H1 (cell line): ENCODE results near the gene GLRA2. TPM values are rescaled to one million over a fixed set of nuclear protein-coding genes. Genes with fewer than 3 reads are reported as not detected.

Experiments used
- CTCF ChIA-PET: fragments of 300-600 bp; sonication (Branson Sonifier 250); formaldehyde crosslinking; loops from one replicate; lab custom pipeline; 2021; ENCODE audit not compliant: partially characterized antibody; lab: Charles Lee
- POLR2A ChIA-PET: fragments of 300-600 bp; sonication (Branson Sonifier 250); formaldehyde crosslinking; loops from one replicate; lab custom pipeline; 2021; ENCODE audit warnings: inconsistent platforms; ENCODE audit not compliant: partially characterized antibody; lab: Charles Lee
- DNase-seq, 2 experiments: peaks; one replicate each; pipeline versions ENCODE4 v3.0.0 to v3.0.0-alpha.2; 2010 to 2022; ENCODE audit warnings: low spot score in 2 of 2, low read depth in 1 of 2, mixed read lengths in 1 of 2
- FAIRE-seq: peaks from 2 replicates; lab custom pipeline; 2011; peaks lifted over from hg19 to GRCh38; lab: Jason Lieb, UNC
- H2AFZ ChIP-seq: 2 replicates; pipeline ENCODE4 v1.8.1; 2012; ENCODE audit warnings: low read length, inconsistent platforms
- H2AK5ac ChIP-seq: 2 replicates; pipeline ENCODE4 v1.6.1; 2013; ENCODE audit warnings: low read depth, low read length
- H2BK120ac ChIP-seq: replicated peaks from 2 replicates; pipeline ENCODE3; 2013; ENCODE audit warnings: low read depth, low read length, inconsistent platforms
- H2BK12ac ChIP-seq: 2 replicates; pipeline ENCODE4 v1.6.1; 2013; ENCODE audit warnings: low read depth, low read length
- H2BK15ac ChIP-seq: 2 replicates; pipeline ENCODE4 v1.6.1; 2013; ENCODE audit warnings: low read length
- H2BK20ac ChIP-seq: 2 replicates; pipeline ENCODE4 v1.6.1; 2013; ENCODE audit warnings: low read length
- H2BK5ac ChIP-seq: 2 replicates; pipeline ENCODE4 v1.6.1; 2013; ENCODE audit warnings: low read depth, low read length
- H3K14ac ChIP-seq: 2 replicates; pipeline ENCODE4 v1.6.1; 2013; ENCODE audit warnings: inconsistent platforms; ENCODE audit not compliant: insufficient read length
- H3K18ac ChIP-seq: 2 replicates; pipeline ENCODE4 v1.6.1; 2013; ENCODE audit warnings: low read length; ENCODE audit errors: extremely low read depth
- H3K23ac ChIP-seq: 2 replicates; pipeline ENCODE4 v1.6.1; 2013; ENCODE audit warnings: inconsistent platforms; ENCODE audit not compliant: insufficient read length
- H3K23me2 ChIP-seq: 2 replicates; pipeline ENCODE4 v1.6.1; 2013; ENCODE audit warnings: low read depth, low read length
- H3K27ac ChIP-seq: 2 replicates; pipeline ENCODE4 v1.6.1; 2011; ENCODE audit warnings: low read depth, low read length, inconsistent platforms
- H3K27me3 ChIP-seq, 4 experiments: replicated peaks in 1 of 4; 1 replicate in 1 of 4; 2 replicates in 3 of 4; pipeline versions ENCODE4 v1.6.1 to v1.8.1; 2011 to 2013; ENCODE audit warnings: low read length in 3 of 4, mild to moderate bottlenecking in 3 of 4, inconsistent platforms in 2 of 4, mixed read lengths in 2 of 4, moderate library complexity in 1 of 4; ENCODE audit not compliant: control insufficient read depth in 3 of 4, insufficient read depth in 3 of 4; ENCODE audit errors: extremely low read depth in 1 of 4
- H3K36me3 ChIP-seq, 4 experiments: 2 replicates each; pipeline versions ENCODE4 v1.6.1 to v1.8.1; 2011 to 2013; ENCODE audit warnings: mild to moderate bottlenecking in 4 of 4, low read length in 3 of 4, moderate library complexity in 2 of 4, control low read depth in 1 of 4, inconsistent platforms in 1 of 4; ENCODE audit not compliant: insufficient read depth in 4 of 4, control insufficient read depth in 2 of 4
- H3K4ac ChIP-seq: replicated peaks from 2 replicates; pipeline ENCODE3; 2013; ENCODE audit warnings: low read length, low read depth, mixed read lengths, inconsistent platforms; ENCODE audit not compliant: insufficient read length
- H3K4me1 ChIP-seq, 4 experiments: replicated peaks in 1 of 4; 1 replicate in 1 of 4; 2 replicates in 3 of 4; pipeline versions ENCODE4 v1.6.1 to v1.8.1; 2011 to 2013; ENCODE audit warnings: low read length in 3 of 4, inconsistent platforms in 2 of 4, mixed read lengths in 1 of 4; ENCODE audit not compliant: insufficient read depth in 4 of 4, control insufficient read depth in 3 of 4
- H3K4me2 ChIP-seq, 2 experiments: 2 replicates each; pipeline versions ENCODE4 v1.6.1 to v1.8.1; 2011 to 2013; ENCODE audit warnings: low read depth in 2 of 2, low read length in 2 of 2, control low read depth in 1 of 2, inconsistent platforms in 1 of 2, mild to moderate bottlenecking in 1 of 2; ENCODE audit not compliant: insufficient read depth in 1 of 2
- H3K4me3 ChIP-seq, 4 experiments: fragments of 200-600, 300-600 bp in 1 of 4; sonication (generic), shearing (Covaris generic), sonication (Bioruptor Twin) in 1 of 4; 2 replicates each; pipeline versions ENCODE4 v1.5.1 to v1.8.1; 2011 to 2016; ENCODE audit warnings: low read length in 4 of 4, low read depth in 3 of 4, control low read depth in 2 of 4, inconsistent platforms in 2 of 4, mild to moderate bottlenecking in 2 of 4, mixed read lengths in 1 of 4, moderate library complexity in 1 of 4; ENCODE audit not compliant: insufficient read depth in 2 of 4; ENCODE audit errors: extremely low read depth in 1 of 4
- H3K56ac ChIP-seq: replicated peaks from 2 replicates; pipeline ENCODE3; 2013; ENCODE audit warnings: low read depth, mild to moderate bottlenecking, mixed read lengths, low read length, inconsistent platforms; ENCODE audit not compliant: insufficient read length
- H3K79me1 ChIP-seq: 2 replicates; pipeline ENCODE4 v1.6.1; 2013; ENCODE audit warnings: low read depth, low read length, control low read depth
- H3K79me2 ChIP-seq, 2 experiments: 2 replicates each; pipeline versions ENCODE4 v1.6.1 to v1.8.1; 2012 to 2013; ENCODE audit warnings: low read length in 2 of 2, mild to moderate bottlenecking in 2 of 2, inconsistent platforms in 1 of 2; ENCODE audit not compliant: insufficient read depth in 2 of 2, control insufficient read depth in 1 of 2
- H3K9ac ChIP-seq, 4 experiments: replicated peaks in 1 of 4; 1 replicate in 1 of 4; 2 replicates in 3 of 4; pipeline versions ENCODE4 v1.6.1 to v1.8.1; 2011 to 2013; ENCODE audit warnings: low read depth in 3 of 4, low read length in 3 of 4, control low read depth in 2 of 4, mild to moderate bottlenecking in 2 of 4, moderate library complexity in 2 of 4, inconsistent platforms in 1 of 4; ENCODE audit errors: extremely low read depth in 1 of 4
- H3K9me3 ChIP-seq, 2 experiments: 2 replicates each; pipeline versions ENCODE4 v1.6.1 to v1.8.1; 2012 to 2013; ENCODE audit warnings: mild to moderate bottlenecking in 2 of 2, moderate library complexity in 2 of 2, control low read depth in 1 of 2, inconsistent platforms in 1 of 2, low read depth in 1 of 2, low read length in 1 of 2, mixed read lengths in 1 of 2; ENCODE audit not compliant: insufficient read depth in 2 of 2
- H4K20me1 ChIP-seq, 2 experiments: replicated peaks in 1 of 2; 2 replicates each; pipeline versions ENCODE3 to v1.8.1; 2011 to 2013; ENCODE audit warnings: inconsistent platforms in 2 of 2, low read length in 2 of 2, mild to moderate bottlenecking in 1 of 2; ENCODE audit not compliant: insufficient read depth in 2 of 2, control insufficient read depth in 1 of 2
- H4K5ac ChIP-seq: 2 replicates; pipeline ENCODE4 v1.6.1; 2013; ENCODE audit warnings: low read length, low read depth, mixed read lengths, inconsistent platforms; ENCODE audit not compliant: insufficient read length
- H4K8ac ChIP-seq: 2 replicates; pipeline ENCODE4 v1.8.0; 2013; ENCODE audit warnings: mild to moderate bottlenecking, moderate library complexity, low read length, inconsistent platforms; ENCODE audit not compliant: insufficient read depth; ENCODE audit errors: extremely low read depth
- H4K91ac ChIP-seq: replicated peaks from 2 replicates; pipeline ENCODE3; 2013; ENCODE audit warnings: low read length, mixed read lengths, inconsistent platforms; ENCODE audit not compliant: insufficient read length
- TCF12 ChIP-seq: IDR thresholded peaks from 2 replicates; pipeline ENCODE4 v1.6.1; 2011; ENCODE audit warnings: low read depth, mild to moderate bottlenecking, low read length
- WGBS, 2 experiments: shearing (Covaris generic) in 1 of 2; methylation state at CpG; one replicate each; pipeline versions ENCODE4 v1.1.6 to v1.1.7; 2013 to 2015; ENCODE audit warnings: low lambda C conversion rate in 2 of 2, mixed read lengths in 2 of 2, inconsistent platforms in 1 of 2, low coverage in 1 of 2, missing lambda C conversion rate in 1 of 2; ENCODE audit not compliant: insufficient replicate concordance in 2 of 2, insufficient coverage in 1 of 2, insufficient read length in 1 of 2; ENCODE audit errors: extremely low coverage in 1 of 2, missing lambda C conversion rate in 1 of 2; 5-methylcytosine and 5-hydroxymethylcytosine counted together
- polyA plus RNA-seq, 7 experiments: library from polyadenylated mRNA; depleted of rRNA in 3 of 7; stranded (reverse) in 5 of 7; unstranded in 2 of 7; fragments of >200 nt in 5 of 7; fragments of 200-250 nt in 2 of 7; gene quantifications; 1 replicate in 5 of 7; 2 replicates in 1 of 7; 4 replicates in 1 of 7; pipeline versions ENCODE4 v1.2.1 to v1.2.3, GENCODE V29; 2011 to 2013; ENCODE audit warnings: missing spikeins in 2 of 7, mixed read lengths in 2 of 7
- total RNA-seq: library from RNA; stranded (reverse); fragmentation: NEBNext Ultra II Directional; extraction: Animal tissue kit (Norgen Biotek cat#: 25700); gene quantifications from 2 replicates; pipeline ENCODE4 v1.2.1, GENCODE V29; 2021

The GLRA2 gene
- total and polyA plus RNA-seq, 2 of the 8 experiments (the other 6 are each of a cell fraction or from before 2014, with no cell fraction given): not detected

- Histone ChIP-seq H2BK20ac (no peak overlapping the region), H3K4ac (no peak overlapping the region), H3K27ac (no peak overlapping the region), H3K79me1 (no peaks in the 10 kb centered on the region)
- CTCF ChIA-PET: no interaction called here
- TF ChIP-seq TCF12: no peak
- TF ChIP-seq, all 59 proteins: peak for 0
- H3K18ac ChIP-seq: no peak overlapping the region
- H3K4me2 ChIP-seq: no peak overlapping the region
- no peak overlapping the region for H2BK12ac ChIP-seq
- H3K27me3 ChIP-seq: no peaks in the 10 kb centered on the region
- 85% methylated on average over 2 of the region's 2 CpGs; no CpG with 5 or more reads in 1 of the 2 experiments for WGBS, 2 experiments
- no peaks in the 10 kb centered on the region for H4K20me1 ChIP-seq
- FAIRE-seq (no peak), DNase-seq (no peak)
- no peak overlapping the region for H2BK120ac ChIP-seq
- H3K79me2 ChIP-seq: no peaks in the 10 kb centered on the region
- H3K4me1 ChIP-seq: no peaks in the 10 kb centered on the region
- no peak overlapping the region for H2AK5ac ChIP-seq
- no peak overlapping the region for H3K9ac ChIP-seq
- no peak overlapping the region for H4K5ac ChIP-seq
- no peak overlapping the region for H3K23ac ChIP-seq
- H4K91ac ChIP-seq: no peak overlapping the region
- no peak overlapping the region for H4K8ac ChIP-seq
- H3K4me3 ChIP-seq: no peak overlapping the region
- no peak overlapping the region for H3K56ac ChIP-seq
- no peaks in the 10 kb centered on the region for H3K9me3 ChIP-seq
- no peak overlapping the region for H3K14ac ChIP-seq
- H2BK15ac ChIP-seq: no peak overlapping the region
- H2AFZ ChIP-seq: no peak overlapping the region
- no peak overlapping the region for H2BK5ac ChIP-seq
- no peaks in the 10 kb centered on the region for H3K23me2 ChIP-seq
- no peaks in the 10 kb centered on the region for H3K36me3 ChIP-seq
- POLR2A ChIA-PET: no interaction called here
These were observed 165.3 kb downstream of the GLRA2 start for GRCh38 chrX:14694611-14695010.
